HG02870 (cell line): ENCODE results near the gene SEPTIN1.

Source experiments
- ATAC-seq: cut with Tn5 transposase; IDR thresholded peaks from one replicate; pipeline ENCODE4 v1.9.1; 2021; ENCODE audit warnings: mild to moderate bottlenecking, moderate library complexity; ENCODE audit not compliant: unreplicated experiment

Gene SEPTIN1, protein sequence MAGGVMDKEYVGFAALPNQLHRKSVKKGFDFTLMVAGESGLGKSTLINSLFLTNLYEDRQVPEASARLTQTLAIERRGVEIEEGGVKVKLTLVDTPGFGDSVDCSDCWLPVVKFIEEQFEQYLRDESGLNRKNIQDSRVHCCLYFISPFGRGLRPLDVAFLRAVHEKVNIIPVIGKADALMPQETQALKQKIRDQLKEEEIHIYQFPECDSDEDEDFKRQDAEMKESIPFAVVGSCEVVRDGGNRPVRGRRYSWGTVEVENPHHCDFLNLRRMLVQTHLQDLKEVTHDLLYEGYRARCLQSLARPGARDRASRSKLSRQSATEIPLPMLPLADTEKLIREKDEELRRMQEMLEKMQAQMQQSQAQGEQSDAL

DNA sequence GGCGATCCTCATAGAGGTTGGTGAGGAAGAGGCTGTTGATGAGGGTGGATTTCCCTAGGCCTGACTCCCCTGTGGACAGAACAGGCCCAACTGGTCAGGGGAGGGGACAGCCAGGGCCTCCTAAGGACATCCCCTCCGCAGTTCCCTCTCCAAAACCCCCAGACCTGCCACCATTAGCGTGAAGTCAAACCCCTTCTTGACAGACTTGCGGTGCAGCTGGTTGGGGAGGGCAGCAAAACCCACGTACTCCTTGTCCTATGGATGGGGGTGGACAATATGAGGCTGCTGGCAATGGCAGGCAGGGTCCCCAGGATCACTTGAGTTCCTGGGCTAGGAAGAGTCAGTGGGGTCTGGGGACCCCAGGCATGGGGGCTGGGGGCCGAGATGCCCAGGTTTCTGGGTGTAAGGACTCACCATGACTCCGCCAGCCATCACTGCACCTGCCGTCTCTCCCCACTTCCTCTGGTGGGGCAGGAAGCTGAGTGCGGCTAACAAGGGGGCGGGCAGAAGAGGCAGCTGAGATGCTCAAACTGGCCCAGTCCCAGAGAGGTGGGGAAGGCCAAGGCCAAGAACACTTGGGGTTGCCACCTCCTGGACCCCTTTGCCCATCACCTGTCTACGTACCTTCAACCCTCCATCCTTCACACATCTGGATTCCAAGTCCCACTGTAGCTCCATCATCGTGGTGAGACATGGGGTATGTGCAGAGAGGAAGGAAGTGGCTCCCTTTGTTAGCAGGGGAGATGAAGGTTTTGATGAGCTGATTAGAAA is at the start of gene SEPTIN1:
Gene SEPTIN1 (minus strand): TSS at position 451 of the 771 bp plus-strand sequence. CDS start 19 bp downstream, at position 432.
- no peak for ATAC-seq

DNA sequence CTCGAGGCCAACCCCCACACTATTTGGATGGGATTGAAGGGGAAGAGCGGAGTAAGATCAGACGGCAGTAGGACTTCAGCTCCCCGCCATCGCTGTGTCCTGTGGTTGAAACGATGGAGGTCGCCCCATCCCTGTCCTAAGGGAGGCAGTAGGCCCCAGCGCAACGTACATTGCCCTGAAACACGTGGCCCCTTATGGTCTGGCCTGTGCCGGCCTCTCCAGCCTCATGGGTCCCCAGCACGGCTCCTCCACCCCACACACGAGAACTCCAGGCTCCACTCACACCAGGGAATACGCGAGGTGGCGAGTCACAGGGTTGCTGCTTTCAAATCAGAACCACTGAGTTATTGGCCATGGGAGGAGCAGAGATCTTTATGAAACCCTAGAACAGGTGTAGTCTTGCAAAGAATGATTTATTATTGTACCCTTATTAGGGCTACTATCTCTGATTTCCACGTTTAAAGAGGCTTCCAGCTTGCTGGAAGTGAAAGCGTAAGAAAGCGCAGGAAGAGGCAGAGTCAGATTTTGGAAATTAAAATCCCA is 48.1 kb upstream of the SEPTIN1 start:
- ATAC-seq = peak; percentile 13

- ATAC-seq = peak; percentile 93
Measured at GRCh38 chr16:30429678-30430427, 47.5 kb upstream of the SEPTIN1 start, which contains the start of gene DCTPP1. Gene DCTPP1 (minus strand): TSS chr16:30430030. CDS start chr16:30429980, 50 bp downstream.

GRCh38 chr16:30429418-30429677 is 47.0 kb upstream of the SEPTIN1 start:
- peak; percentile 10 for ATAC-seq

DNA sequence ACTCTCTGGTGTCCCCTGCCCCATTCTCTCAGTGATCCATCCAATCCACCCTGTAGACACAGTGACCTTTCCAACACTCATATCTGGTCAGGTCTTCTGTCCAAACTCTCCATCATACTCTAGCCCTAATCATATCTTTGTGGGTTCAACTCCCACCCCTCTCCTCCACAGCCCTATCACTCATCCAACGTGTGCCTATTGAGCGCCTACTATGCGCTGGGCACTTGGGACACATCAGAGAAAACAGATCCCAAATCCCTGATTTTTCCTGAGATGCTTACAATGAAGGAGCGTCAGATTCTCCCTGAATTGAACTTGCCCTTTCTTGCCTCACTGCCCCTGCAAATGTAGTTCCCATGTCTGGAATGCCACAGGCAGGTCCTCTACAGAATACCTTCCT is 45.7 kb upstream of the SEPTIN1 start:
- ATAC-seq = no peak

DNA sequence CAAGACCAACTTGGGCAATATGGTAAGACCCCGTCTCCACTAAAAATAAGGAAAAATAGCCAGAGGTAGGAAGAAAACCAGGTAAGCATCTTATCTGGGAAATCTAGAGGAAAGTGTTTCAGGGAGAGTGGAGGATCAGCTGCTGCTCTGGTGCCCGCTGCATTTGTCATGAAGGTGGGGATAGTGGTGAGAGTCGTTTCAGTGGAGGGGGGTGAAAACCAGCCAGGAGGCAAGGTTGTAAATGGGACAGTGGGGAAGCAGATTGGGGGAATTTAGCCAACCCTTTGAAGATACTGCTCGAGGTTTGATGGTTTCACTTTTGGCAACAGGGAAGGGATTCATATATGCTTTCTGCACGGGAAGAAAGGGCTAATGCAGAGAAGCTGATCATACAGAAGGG is 38.6 kb upstream of the SEPTIN1 start:
- no peak for ATAC-seq

GRCh38 chr16:30418350-30419181 is 36.2 kb upstream of the SEPTIN1 start:
- no peak for ATAC-seq

DNA sequence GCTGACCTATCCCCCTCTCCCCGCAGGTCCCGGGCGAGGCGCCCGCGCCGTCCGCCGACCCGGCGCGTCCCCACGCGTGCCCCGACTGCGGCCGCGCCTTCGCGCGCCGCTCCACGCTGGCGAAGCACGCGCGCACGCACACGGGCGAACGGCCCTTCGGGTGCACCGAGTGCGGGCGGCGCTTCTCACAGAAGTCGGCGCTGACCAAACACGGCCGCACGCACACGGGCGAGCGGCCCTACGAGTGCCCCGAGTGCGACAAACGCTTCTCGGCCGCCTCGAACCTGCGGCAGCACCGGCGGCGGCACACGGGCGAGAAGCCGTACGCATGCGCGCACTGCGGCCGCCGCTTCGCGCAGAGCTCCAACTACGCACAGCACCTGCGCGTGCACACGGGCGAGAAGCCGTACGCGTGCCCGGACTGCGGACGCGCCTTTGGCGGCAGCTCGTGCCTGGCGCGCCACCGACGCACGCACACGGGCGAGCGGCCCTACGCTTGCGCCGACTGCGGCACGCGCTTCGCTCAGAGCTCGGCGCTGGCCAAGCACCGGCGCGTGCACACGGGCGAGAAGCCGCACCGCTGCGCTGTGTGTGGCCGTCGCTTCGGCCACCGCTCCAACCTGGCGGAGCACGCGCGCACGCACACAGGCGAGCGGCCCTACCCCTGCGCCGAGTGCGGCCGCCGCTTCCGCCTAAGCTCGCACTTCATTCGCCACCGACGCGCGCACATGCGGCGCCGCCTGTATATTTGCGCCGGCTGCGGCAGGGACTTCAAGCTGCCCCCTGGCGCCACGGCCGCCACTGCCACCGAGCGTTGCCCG is 35.4 kb upstream of the SEPTIN1 start:
- ATAC-seq = peak; percentile 78

- ATAC-seq = no peak
Measured at GRCh38 chr16:30416624-30417528, 34.5 kb upstream of the SEPTIN1 start.

- no peak for ATAC-seq
Measured at GRCh38 chr16:30416047-30416603, 33.8 kb upstream of the SEPTIN1 start.

GRCh38 chr16:30414159-30414558 is 31.8 kb upstream of the SEPTIN1 start:
- ATAC-seq = no peak

DNA sequence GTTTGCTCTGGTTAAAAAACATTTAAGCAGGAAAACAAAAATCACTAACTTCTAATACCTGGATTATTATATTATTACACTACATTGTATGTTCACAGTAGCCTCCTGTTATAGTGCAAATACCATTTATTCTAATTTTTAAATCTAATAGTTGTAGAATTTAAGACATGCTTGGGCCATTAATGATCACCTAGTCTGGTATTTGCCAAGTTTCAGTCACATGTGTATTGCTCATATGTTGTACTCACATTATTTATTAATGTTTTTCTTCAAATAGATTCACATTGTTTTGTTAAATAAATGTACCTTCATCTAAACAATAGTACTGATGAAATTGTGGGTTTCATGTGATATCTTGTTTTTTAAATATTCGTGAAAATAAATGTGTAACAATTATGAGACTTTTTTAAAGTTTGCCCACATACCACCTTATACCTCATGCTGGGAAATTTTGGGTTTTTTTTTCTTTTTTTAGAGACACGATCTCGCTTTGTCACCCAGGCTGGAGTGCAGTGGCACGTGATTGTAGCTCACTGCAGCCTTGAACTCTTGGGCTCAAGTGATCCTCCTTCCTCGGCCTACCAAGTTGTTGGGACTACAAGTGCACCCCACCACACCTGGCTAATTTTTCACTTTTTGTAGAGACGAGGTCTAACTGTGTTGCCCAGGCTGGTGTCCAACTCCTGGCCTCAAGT is 30.9 kb upstream of the SEPTIN1 start:
- no peak for ATAC-seq

GRCh38 chr16:30409125-30410060 is 27.0 kb upstream of the SEPTIN1 start:
- ATAC-seq = peak; percentile 48

GRCh38 chr16:30407804-30408534 is 25.6 kb upstream of the SEPTIN1 start:
- ATAC-seq = no peak

DNA sequence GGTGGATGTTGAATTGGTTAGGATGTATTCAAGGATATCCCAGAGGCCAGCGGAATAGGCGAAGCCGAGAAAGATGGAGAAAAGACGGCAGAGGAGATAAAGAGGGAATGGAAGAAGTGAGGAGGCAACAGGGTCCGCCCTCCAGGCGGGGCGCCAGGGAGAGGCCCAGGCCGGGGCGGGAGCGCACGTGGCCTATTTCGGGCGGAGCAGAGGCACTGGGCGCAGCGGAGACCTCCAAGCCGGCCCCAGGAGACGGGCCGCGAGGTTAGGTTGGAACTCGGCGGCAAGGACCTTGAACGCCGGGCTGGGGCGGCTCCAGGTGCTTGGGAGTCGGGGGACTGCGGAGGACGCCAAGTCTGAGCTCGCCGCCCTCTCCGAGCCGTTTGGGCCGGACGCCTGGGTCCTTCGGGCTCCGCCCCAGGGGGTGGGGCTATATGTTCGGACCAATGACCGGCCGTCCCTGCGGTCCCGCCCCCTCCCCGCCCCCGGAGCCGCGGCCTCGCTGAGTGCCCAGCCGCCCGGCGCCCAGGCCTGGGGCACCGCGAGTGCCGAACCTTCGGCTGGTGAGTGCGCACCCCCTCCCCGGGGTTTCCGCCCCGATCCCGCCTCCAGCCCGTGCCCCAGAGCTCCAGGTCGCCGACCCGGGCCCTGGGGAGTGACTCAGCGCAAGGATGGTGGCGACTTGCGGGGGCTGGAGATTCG is 24.9 kb upstream of the SEPTIN1 start, which contains the start of gene ZNF771:
Gene ZNF771 (plus strand): TSS at position 505 of the 702 bp plus-strand sequence. CDS start 448 bp downstream, outside the sequence.
- ATAC-seq = peak; percentile 81
